C4-2B (cell line): ENCODE measurements around the gene PGLYRP2.
"Not testable (repeated sequence)": the region's sequence is repeated elsewhere in the genome, so short reads cannot be mapped to it uniquely, and the experiment has no call there.

Experiments
- H3K27ac ChIP-seq: fragments of 450-650 bp; 2 replicates; pipeline ENCODE4 v1.5.1; 2017
- ZFX ChIP-seq: fragments of 450-650 bp; IDR thresholded peaks from 2 replicates; pipeline ENCODE4 v1.6.1; 2017
- TF ChIP-seq, protein P1 (sequence below): fragments of 450-650 bp; conservative IDR thresholded peaks from 2 replicates; pipeline ENCODE4 v1.5.1; 2017; ENCODE audit warnings: mild to moderate bottlenecking

PGLYRP2 gene

DNA sequence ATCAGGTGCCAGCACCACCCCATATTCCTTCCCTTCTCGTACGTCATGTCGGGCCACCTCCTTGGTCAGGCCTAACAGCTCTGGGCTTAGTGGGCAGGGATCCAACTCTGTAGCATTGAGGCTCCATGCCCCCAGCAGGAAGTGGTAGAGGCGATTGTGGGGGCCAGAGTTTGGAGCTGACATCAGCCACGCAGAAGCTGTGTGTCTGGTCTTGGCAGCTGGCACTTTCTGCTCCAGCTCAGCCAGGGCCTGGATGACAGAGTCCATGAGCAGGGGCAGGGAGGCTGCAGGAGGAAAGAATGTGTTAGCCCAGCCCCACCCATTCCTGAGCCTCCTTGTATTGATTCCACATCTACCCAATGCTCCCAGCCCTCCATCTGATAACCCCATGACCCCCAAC lies 3.0 kb downstream of the PGLYRP2 start:
- no peak for TF ChIP-seq ZFX
- TF ChIP-seq, protein P1, sequence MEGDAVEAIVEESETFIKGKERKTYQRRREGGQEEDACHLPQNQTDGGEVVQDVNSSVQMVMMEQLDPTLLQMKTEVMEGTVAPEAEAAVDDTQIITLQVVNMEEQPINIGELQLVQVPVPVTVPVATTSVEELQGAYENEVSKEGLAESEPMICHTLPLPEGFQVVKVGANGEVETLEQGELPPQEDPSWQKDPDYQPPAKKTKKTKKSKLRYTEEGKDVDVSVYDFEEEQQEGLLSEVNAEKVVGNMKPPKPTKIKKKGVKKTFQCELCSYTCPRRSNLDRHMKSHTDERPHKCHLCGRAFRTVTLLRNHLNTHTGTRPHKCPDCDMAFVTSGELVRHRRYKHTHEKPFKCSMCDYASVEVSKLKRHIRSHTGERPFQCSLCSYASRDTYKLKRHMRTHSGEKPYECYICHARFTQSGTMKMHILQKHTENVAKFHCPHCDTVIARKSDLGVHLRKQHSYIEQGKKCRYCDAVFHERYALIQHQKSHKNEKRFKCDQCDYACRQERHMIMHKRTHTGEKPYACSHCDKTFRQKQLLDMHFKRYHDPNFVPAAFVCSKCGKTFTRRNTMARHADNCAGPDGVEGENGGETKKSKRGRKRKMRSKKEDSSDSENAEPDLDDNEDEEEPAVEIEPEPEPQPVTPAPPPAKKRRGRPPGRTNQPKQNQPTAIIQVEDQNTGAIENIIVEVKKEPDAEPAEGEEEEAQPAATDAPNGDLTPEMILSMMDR = no peak
- no peak overlapping the region for H3K27ac ChIP-seq

DNA sequence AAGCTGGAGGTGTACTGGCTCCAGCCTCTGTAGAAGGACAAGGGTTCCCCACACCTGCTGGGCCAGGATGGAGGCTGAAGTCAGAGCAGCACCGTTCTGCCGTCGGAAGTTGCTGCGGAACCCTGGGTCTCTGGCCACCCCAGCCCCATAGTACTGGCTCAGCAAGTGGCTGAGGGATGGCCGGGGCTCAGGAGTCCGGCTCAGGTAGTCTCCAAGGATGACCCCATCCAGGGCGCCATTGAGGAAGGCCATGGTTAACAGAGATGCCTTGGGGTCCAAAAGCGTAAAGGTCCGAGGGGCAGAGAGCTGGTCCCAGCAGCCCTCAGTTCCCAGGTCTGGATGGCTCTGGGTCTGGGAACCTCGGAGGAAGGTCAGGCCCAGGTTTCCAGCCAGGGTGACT lies 3.7 kb downstream of the PGLYRP2 start:
- H3K27ac ChIP-seq = no peak overlapping the region
- TF ChIP-seq, protein P1 = no peak
- no peak for TF ChIP-seq ZFX

DNA sequence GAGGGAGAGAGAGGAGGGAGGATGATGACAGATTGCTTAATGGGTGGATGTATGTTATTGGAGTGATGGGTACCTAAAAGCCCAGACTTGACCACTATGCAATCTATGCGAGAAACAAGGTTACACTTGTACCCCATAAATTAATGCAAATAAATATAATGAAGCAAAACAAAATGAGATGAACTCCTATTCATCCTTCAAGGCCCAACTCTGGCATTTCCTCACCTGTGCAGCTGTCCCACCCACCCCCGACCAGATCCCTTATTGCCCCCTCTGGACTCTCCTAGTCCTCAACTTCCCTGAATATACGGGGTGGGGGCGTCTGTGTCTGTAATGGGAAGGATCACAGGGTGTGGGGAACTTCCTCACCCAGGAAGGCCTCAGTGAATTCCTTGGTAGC lies 4.1 kb downstream of the PGLYRP2 start:
- no peak overlapping the region for H3K27ac ChIP-seq
- TF ChIP-seq ZFX = no peak
- TF ChIP-seq, protein P1 = no peak

DNA sequence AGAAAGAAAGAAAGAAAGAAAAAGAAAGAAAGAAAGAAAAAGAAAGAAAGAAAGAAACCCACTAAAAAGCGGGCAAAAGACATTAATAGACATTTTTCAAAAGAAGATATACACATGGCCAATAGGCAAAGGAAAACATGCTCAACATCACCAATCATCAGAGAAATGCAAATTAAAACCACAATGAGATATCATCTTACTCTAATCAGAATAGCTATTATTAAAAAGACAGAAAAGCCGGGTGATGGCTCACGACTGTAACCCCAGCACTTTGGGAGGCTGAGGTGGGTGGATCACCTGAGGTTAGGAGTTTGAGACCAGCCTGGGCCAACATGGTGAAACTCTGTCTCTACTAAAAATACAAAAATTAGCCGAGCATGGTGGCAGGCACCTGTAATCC lies 5.5 kb downstream of the PGLYRP2 start:
- H3K27ac ChIP-seq = not testable (repeated sequence)

DNA sequence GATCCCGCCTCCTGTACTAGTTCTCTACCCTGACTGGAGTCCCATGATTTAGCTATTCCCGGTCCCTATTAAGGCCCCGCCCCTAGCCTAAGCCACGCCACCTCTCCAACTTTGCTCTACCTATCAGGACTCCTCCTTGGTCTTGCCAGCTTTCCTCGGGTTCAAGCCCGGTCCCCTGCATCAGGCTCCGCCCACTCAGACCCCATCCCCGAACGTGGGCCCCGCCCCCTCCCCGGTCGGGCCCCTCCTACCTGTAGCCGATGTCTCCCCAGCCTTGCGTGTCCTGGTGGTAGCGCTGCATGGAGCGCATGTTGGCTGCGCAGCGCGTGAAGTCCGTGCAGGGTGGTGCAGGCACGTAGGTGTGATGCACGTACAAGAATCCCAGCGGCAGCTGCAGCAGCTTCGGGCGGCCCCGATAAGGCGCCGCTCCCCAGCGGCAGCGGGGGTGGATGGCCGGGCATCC lies 7.6 kb downstream of the PGLYRP2 start:
- H3K27ac ChIP-seq = no peak overlapping the region
- TF ChIP-seq, protein P1 = no peak
- TF ChIP-seq ZFX = no peak

DNA sequence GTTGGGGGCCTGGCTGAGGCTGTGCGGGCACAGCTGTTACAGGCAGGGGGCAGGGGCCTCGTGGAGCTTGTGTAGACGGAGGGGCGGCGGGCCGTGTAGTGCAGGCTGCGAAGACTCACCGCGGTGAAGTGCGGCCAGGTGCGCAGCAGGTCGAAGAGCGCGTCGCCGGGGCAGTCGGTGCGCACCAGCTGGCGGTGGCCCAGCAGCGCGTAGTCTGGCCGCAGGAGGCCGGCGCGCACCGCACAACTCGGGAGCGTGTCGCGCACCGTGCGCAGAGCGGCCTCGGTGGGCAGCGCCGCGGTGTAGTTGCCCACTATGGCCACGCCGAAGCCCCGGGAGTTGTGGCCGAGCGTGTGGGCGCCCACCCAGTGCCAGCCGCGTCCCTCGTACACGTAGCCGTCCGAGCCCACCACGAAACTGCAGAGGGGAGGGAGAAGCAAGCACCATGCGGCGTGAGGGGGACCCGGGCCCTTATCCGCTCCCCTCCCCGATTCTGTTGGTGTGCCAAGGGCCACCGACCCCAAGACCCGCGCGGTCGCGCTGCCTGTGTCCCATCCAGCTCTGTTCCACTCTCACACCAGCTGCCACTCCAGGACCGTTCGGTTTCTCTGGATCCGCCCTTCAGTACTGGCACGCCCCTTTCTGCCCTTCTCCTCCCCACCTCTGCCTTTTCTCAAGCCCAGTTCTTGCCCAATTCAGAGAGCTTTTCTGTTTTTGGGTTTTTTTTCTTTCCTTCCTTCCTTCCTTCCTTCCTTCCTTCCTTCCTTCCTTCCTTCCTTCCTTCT lies 9.6 kb downstream of the PGLYRP2 start:
- peak overlapping the region; percentile 82 for H3K27ac ChIP-seq
- TF ChIP-seq, protein P1 = no peak
- no peak for TF ChIP-seq ZFX

DNA sequence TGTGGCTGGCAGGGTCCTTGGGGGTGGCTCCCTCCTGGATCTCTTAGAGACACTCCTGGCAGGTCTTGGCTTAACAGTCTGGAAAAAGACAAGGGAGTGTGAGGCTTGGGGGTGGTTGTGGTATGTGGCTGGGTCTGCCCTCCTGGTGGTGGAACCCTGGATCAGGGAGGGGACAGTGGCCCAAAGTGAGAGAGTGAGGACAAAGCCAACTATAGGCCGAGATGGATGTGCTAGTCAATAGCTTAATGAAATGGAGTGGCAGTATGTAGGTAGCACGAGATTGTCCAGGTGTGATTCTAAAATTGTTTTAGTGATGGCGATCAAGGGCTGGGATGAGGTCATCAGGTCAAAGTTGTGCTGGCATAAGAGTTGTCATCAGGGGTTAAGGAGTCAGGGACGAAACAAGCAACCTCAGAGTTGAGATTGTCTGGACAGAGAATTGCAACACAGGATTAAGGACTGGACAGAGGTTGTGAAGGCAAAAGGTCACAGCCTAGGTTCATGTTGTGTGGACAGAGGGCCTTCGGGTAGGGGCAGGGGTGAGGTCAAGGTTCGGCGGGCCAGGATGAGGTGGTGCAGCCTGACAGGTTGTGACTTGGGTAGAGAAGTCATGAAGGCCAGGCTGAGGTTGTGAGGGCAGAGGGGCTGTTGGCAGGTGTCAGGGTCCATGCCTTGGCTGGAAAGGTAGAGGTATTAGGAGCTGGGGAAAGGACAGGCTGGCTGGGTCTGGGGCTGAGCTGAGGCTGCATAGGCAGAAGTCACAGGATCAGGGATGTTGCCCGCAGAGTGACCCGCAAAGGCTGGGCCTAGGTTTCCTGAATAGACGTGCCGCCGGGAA lies 10.4 kb downstream of the PGLYRP2 start:
- peak overlapping the region; percentile 82 for H3K27ac ChIP-seq
- TF ChIP-seq, protein P1 = no peak
- no peak for TF ChIP-seq ZFX
